GM12864 (cell line): ENCODE measurements around the gene GLT8D2.
"Not testable (repeated sequence)": the region's sequence is repeated elsewhere in the genome, so short reads cannot be mapped to it uniquely, and the experiment has no call there.

Experiments used
- DNase-seq: peaks from one replicate; pipeline ENCODE4 v3.0.0-alpha.2; 2011; ENCODE audit warnings: low read depth
- H3K4me3 ChIP-seq: 2 replicates; pipeline ENCODE4 v1.5.1; 2011; ENCODE audit warnings: mild to moderate bottlenecking, low read depth, low read length, control low read depth
- CTCF ChIP-seq: IDR thresholded peaks from 2 replicates; pipeline ENCODE4 v1.5.1; 2011; ENCODE audit warnings: low read depth, mild to moderate bottlenecking, moderate library complexity, low read length, control low read depth, inconsistent platforms; ENCODE audit errors: missing control alignments

GLT8D2 gene

GRCh38 chr12:104042580-104042979 is 7.4 kb downstream of the GLT8D2 start:
- no peak for DNase-seq
- no peak overlapping the region for H3K4me3 ChIP-seq
- no peak for TF ChIP-seq CTCF

GRCh38 chr12:104039769-104040168 is 10.2 kb downstream of the GLT8D2 start:
- not testable (repeated sequence) for DNase-seq, H3K4me3 ChIP-seq

- H3K4me3 ChIP-seq, DNase-seq: not testable (repeated sequence)
Observed at GRCh38 chr12:104036143-104036542, 13.8 kb downstream of the GLT8D2 start.

GRCh38 chr12:104030596-104030995 is 19.4 kb downstream of the GLT8D2 start:
- not testable (repeated sequence) for H3K4me3 ChIP-seq, DNase-seq

- H3K4me3 ChIP-seq, result no peak overlapping the region
- no peak for TF ChIP-seq CTCF
- DNase-seq, result no peak
Observed at GRCh38 chr12:104026841-104027599, 23.0 kb downstream of the GLT8D2 start.

- TF ChIP-seq CTCF, result no peak
- no peak overlapping the region for H3K4me3 ChIP-seq
- DNase-seq, result no peak
Observed at GRCh38 chr12:104025771-104026170, 24.2 kb downstream of the GLT8D2 start.

GRCh38 chr12:104024348-104024747 is 25.6 kb downstream of the GLT8D2 start:
- no peak overlapping the region for H3K4me3 ChIP-seq
- no peak for DNase-seq
- no peak for TF ChIP-seq CTCF

GRCh38 chr12:104023710-104024109 is 26.3 kb downstream of the GLT8D2 start:
- no peak overlapping the region for H3K4me3 ChIP-seq
- no peak for DNase-seq
- no peak for TF ChIP-seq CTCF
